IPS DF 6.9 (cell line): ENCODE data around the gene LRP5.
"Not testable (repeated sequence)": the region's sequence is repeated elsewhere in the genome, so short reads cannot be mapped to it uniquely, and the experiment has no call there.

ENCODE experiments used
- DNase-seq: peaks from one replicate; pipeline ENCODE4 v3.0.0-alpha.2; 2013; ENCODE audit warnings: low read depth, low spot score
- H3K27ac ChIP-seq: one replicate; pipeline ENCODE4 v1.5.1; 2013; ENCODE audit warnings: low read length, control low read depth
- H3K27me3 ChIP-seq: 2 replicates; pipeline ENCODE4 v1.6.1; 2013; ENCODE audit warnings: mild to moderate bottlenecking, low read length; ENCODE audit not compliant: control insufficient read depth, insufficient read depth
- H3K36me3 ChIP-seq: 2 replicates; pipeline ENCODE4 v1.6.1; 2013; ENCODE audit warnings: low read length; ENCODE audit not compliant: control insufficient read depth, insufficient read depth
- H3K4me1 ChIP-seq: 2 replicates; pipeline ENCODE4 v1.6.1; 2013; ENCODE audit warnings: low read length; ENCODE audit not compliant: control insufficient read depth, insufficient read depth
- H3K4me3 ChIP-seq: 2 replicates; pipeline ENCODE4 v1.5.1; 2013; ENCODE audit warnings: mild to moderate bottlenecking, low read length
- H3K9me3 ChIP-seq: 2 replicates; pipeline ENCODE4 v1.6.1; 2013; ENCODE audit warnings: low read length, inconsistent platforms; ENCODE audit not compliant: control insufficient read depth, insufficient read depth
- WGBS: extraction: QIAGEN DNeasy Blood & Tissue Kit; methylation state at CpG from one replicate; pipeline ENCODE4 v1.1.7; 2013; ENCODE audit warnings: mixed read lengths, missing lambda C conversion rate; ENCODE audit not compliant: insufficient read length, insufficient coverage; 5-methylcytosine and 5-hydroxymethylcytosine counted together

Gene LRP5

DNA sequence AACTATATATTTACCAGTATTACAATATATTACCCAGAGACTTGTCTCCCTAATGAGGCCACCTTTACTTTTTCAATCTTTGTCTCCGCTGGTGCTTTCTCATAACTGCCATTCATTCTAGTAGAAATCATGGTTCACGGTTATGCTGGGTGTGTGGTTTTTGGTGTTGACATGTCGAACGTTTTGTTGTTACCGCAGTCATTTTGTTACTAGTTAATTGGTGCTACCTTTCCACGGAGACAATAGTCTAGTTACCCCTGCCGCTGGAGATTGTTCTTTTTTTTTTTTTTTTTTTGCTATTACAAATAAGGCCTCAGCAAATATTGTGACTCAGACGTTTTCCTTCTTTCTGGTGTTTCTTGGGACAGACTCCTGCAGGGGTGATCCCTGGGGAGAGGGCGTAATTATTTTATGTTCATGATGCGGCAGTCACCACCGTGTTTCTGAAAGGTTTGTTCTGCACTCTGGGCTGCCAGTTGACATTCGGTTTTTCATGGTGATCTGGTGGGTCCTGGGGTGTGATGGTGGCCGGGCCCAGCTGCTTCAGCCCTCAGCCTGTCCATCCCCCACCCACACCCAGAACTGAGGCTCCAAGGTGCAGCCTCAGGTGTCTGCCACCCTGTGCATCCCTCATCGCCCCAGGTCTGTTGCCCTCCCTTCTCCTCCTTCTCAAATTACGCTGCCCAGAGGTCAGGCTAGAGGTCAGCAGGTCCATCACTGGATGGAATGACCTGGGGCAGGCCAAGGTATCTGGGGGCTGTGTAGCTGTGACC, 28.6 kb downstream of the LRP5 start:
- Histone ChIP-seq H3K27ac (no peak overlapping the region), H3K36me3 (0 out of 2 replicates have a peak, but pooled peaks cover 3% of the 10 kb centered on the region), H3K4me1 (peaks cover 20% of the 10 kb centered on the region), H3K4me3 (no peak overlapping the region), H3K27me3 (no peaks in the 10 kb centered on the region), H3K9me3 (no peaks in the 10 kb centered on the region)
- WGBS = no CpG with 5 or more reads among the region's 15 CpGs
- DNase-seq = no peak

- no peak for DNase-seq
- Histone ChIP-seq H3K36me3 (0 out of 2 replicates have a peak, but pooled peaks cover 3% of the 10 kb centered on the region), H3K4me1 (peaks cover 20% of the 10 kb centered on the region), H3K27me3 (no peaks in the 10 kb centered on the region), H3K4me3 (no peak overlapping the region), H3K27ac (no peak overlapping the region), H3K9me3 (no peaks in the 10 kb centered on the region)
- WGBS = no CpG with 5 or more reads among the region's 21 CpGs
Observed at GRCh38 chr11:68341557-68342458, 29.4 kb downstream of the LRP5 start.

DNA sequence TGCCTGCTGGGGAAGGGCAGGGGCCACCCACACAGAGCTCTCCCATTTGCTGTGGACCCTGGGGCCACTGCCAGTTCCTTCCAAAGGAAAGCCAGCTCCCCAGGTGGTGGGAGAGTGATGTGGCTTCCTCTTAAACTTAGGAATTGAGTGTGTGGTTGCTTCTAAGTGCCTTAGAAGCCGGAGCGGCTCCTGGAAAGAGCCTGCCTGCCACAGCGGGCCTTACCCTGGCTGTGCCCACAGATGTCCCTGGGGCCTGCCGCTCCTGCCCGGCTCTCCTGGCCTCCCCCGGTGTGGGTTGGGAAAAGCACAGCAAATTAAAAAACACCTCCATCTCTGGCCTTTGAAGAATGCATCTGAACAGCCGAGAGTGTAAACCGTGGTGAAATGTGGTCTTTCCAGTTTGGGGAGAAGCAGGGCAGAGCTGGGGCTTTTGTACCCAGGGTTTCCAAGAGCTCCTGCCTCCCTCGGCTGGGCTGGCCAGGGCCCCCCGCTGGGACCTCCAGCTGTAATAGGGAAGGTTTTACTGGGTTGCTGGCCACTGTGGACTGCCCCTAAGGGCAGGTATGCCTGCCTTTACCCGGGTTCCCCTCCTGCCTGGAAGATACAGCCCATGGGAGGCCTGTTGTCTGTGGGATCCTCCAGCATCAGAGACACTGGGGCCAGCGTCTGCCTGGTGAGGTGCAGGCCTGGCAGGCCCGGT, 30.2 kb downstream of the LRP5 start:
- Histone ChIP-seq H3K4me3 (no peak overlapping the region), H3K9me3 (no peaks in the 10 kb centered on the region), H3K4me1 (peaks cover 20% of the 10 kb centered on the region), H3K27ac (no peak overlapping the region), H3K27me3 (no peaks in the 10 kb centered on the region), H3K36me3 (0 out of 2 replicates have a peak, but pooled peaks cover 3% of the 10 kb centered on the region)
- WGBS = no CpG with 5 or more reads among the region's 13 CpGs
- no peak for DNase-seq

DNA sequence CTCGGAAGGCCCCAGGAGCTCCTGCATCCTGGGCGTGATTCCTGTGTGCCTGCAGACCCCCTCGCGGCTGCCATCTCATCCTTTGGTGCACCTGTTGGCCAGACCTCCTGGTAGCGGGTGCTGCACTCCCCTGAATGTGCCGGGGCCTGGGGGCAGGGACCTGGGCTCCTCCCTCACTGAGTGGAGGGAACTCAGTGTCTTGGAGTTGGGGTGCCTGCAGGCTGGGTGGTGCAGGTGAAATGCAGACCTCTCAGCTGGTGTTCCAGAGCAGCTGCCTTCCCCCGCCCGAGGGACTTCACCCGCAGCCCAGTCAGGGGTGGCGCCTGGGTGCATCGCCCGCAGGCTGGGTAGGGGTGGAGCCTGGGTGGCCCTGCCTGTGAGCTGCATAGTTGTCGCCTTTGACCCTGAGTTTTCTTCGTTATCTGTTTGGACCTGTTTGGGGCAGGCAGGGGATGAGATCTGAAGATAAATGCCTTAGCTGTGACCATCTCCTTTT, 31.4 kb downstream of the LRP5 start:
- H3K4me1 ChIP-seq = peaks cover 20% of the 10 kb centered on the region
- 0 out of 2 replicates have a peak, but pooled peaks cover 3% of the 10 kb centered on the region for H3K36me3 ChIP-seq
- no peaks in the 10 kb centered on the region for H3K27me3 ChIP-seq
- no peaks in the 10 kb centered on the region for H3K9me3 ChIP-seq
- WGBS = no CpG with 5 or more reads among the region's 14 CpGs
- H3K4me3 ChIP-seq = no peak overlapping the region
- no peak overlapping the region for H3K27ac ChIP-seq
- no peak for DNase-seq

GRCh38 chr11:68344821-68345220, 32.4 kb downstream of the LRP5 start:
- H3K27ac ChIP-seq, H3K9me3 ChIP-seq, H3K36me3 ChIP-seq, H3K4me3 ChIP-seq, H3K27me3 ChIP-seq, DNase-seq: not testable (repeated sequence)
- WGBS = no CpG with 5 or more reads among the region's 7 CpGs
- peaks cover 20% of the 10 kb centered on the region for H3K4me1 ChIP-seq

- Histone ChIP-seq H3K9me3 (no peaks in the 10 kb centered on the region), H3K4me1 (peaks cover 20% of the 10 kb centered on the region), H3K27me3 (no peaks in the 10 kb centered on the region), H3K27ac (no peak overlapping the region), H3K36me3 (0 out of 2 replicates have a peak, but pooled peaks cover 10% of the 10 kb centered on the region), H3K4me3 (no peak overlapping the region)
- no CpG with 5 or more reads among the region's 11 CpGs for WGBS
- no peak for DNase-seq
Observed at GRCh38 chr11:68345776-68346461, 33.5 kb downstream of the LRP5 start.

DNA sequence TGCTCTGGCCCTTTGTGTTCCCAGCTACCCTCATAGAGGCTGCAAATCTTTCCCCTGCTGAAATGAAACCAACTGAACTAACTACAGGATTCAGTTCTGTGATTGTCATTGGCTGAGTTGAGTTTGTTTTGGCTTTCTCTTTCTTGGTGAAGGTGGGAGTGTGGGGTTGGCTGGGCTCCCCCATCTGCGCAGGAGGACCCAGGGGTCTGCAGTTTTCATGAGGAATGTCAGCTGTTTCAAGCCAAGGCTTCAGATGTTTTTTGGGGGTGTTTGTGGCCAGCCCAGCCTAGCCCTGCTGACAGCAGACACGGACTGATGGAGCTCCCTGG, 34.0 kb downstream of the LRP5 start:
- no peak for DNase-seq
- H3K27ac ChIP-seq = no peak overlapping the region
- H3K4me1 ChIP-seq = peaks cover 17% of the 10 kb centered on the region
- no CpG with 5 or more reads among the region's 2 CpGs for WGBS
- no peak overlapping the region for H3K4me3 ChIP-seq
- H3K36me3 ChIP-seq = 0 out of 2 replicates have a peak, but pooled peaks cover 10% of the 10 kb centered on the region
- H3K27me3 ChIP-seq = no peaks in the 10 kb centered on the region
- H3K9me3 ChIP-seq = no peaks in the 10 kb centered on the region

GRCh38 chr11:68347345-68347744, 35.0 kb downstream of the LRP5 start:
- Histone ChIP-seq H3K36me3 (peaks cover 10% of the 10 kb centered on the region; the same call in 1 of the 2 replicates), H3K27ac (no peak overlapping the region), H3K27me3 (no peaks in the 10 kb centered on the region), H3K9me3 (no peaks in the 10 kb centered on the region), H3K4me1 (peaks cover 11% of the 10 kb centered on the region), H3K4me3 (no peak overlapping the region)
- WGBS = no CpG with 5 or more reads among the region's 8 CpGs
- DNase-seq = no peak

- Histone ChIP-seq H3K9me3 (no peaks in the 10 kb centered on the region), H3K4me3 (no peak overlapping the region), H3K36me3 (peaks cover 10% of the 10 kb centered on the region; the same call in 1 of the 2 replicates), H3K27ac (no peak overlapping the region), H3K4me1 (peaks cover 8% of the 10 kb centered on the region), H3K27me3 (no peaks in the 10 kb centered on the region)
- WGBS = no CpG with 5 or more reads among the region's 32 CpGs
- no peak for DNase-seq
Observed at GRCh38 chr11:68347841-68348240, 35.5 kb downstream of the LRP5 start.
